ENCODE measurements around the gene RB1. TPM values are rescaled to one million over a fixed set of nuclear protein-coding genes. Genes with fewer than 3 reads are reported as not detected.
A peak's percentile ranks its signal among the peaks of the same experiment; 100 is the strongest.

RB1 gene
- total and polyA plus RNA-seq, 9 of the 15 experiments (the other 6 are each of a cell fraction or from before 2014, with no cell fraction given), result 5.0 to 23.8 (median 17.9) TPM

DNA sequence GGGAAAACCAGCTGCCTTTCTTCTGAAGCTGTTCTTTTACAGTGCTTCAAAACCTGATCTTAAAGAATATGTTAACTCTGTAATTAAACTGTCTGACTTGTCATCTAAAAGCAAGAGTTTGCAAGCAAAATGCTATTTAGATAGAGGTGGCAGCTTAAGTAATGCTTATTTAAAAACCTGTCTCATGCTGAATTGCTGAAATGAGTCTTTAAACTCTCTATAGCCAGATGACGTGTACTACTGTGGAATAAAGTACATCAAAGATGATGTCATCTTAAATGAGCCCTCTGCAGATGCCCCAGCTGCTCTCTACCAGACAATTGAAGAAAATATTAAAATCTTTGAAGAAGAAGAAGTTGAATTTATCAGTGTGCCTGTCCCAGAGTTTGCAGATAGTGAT lies 47.6 kb upstream of the RB1 start:
- 79% methylated on average over 1 of the region's 1 CpG for WGBS (ENCODE audit: insufficient coverage, low coverage, missing lambda C conversion rate)
- in situ Hi-C loops (cut with MboI) (no loop called here), intact Hi-C loops (cut with micrococcal nuclease) (no loop called here)
- no peak overlapping the region for H3K9ac ChIP-seq (ENCODE audit: insufficient read depth in 1 of 2, low read depth in 2 of 2, low read length in 2 of 2)
- no peak overlapping the region for H3K27ac ChIP-seq (ENCODE audit: extremely low read depth, low read depth, low read length)
- no peaks in the 10 kb centered on the region for H3K9me3 ChIP-seq (replicated peaks; ENCODE audit: control insufficient read depth, insufficient read depth, low read depth, low read length)
- DNase-seq (ENCODE audit: extremely low read depth in 1 of 4, low spot score in 3 of 4) (no peak), FAIRE-seq (no peak), ATAC-seq (no peak)
- no peak overlapping the region for H3K4me2 ChIP-seq (ENCODE audit: insufficient read depth, low read length)
- CTCF ChIA-PET (ENCODE audit: low intra/inter-chr PET ratio), result no interaction called here
- TF ChIP-seq, protein P1, sequence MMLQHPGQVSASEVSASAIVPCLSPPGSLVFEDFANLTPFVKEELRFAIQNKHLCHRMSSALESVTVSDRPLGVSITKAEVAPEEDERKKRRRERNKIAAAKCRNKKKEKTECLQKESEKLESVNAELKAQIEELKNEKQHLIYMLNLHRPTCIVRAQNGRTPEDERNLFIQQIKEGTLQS (IDR thresholded peaks at IDR 0.05), result peak; percentile 41; the same call in 1 of the 2 replicates
- TF ChIP-seq, protein P1 (CRISPR knock-in tag; conservative IDR thresholded peaks at IDR 0.05), result no peak
- no peak for TF ChIP-seq GATAD2B (IDR thresholded peaks at IDR 0.05; ENCODE audit: borderline replicate concordance)
- no TSS peak for BruUV-seq (replicated peaks)
- H4K20me1 ChIP-seq (replicated peaks; ENCODE audit: control insufficient read depth, insufficient read depth, low read length), result no peaks in the 10 kb centered on the region
- H3K9me1 ChIP-seq (ENCODE audit: control insufficient read depth, insufficient read depth, low read length), result no peaks in the 10 kb centered on the region
- H3K4me1 ChIP-seq (replicated peaks in 1 of 2; ENCODE audit: control insufficient read depth in 2 of 2, insufficient read depth in 2 of 2, low read length in 2 of 2), result no peaks in the 10 kb centered on the region
- H3K36me3 ChIP-seq (ENCODE audit: control insufficient read depth, insufficient read depth, low read length), result peaks cover 43% of the 10 kb centered on the region
- H3K27me3 ChIP-seq (ENCODE audit: control insufficient read depth in 2 of 2, insufficient read depth in 2 of 2, low read length in 2 of 2), result no peaks in the 10 kb centered on the region
- POLR2A ChIA-PET, result no interaction called here
- no peak overlapping the region for H2AFZ ChIP-seq (ENCODE audit: low read depth, low read length)
- H3K79me2 ChIP-seq (ENCODE audit: control insufficient read depth, insufficient read depth, low read length), result no peaks in the 10 kb centered on the region
- no peak overlapping the region for H3K4me3 ChIP-seq

DNA sequence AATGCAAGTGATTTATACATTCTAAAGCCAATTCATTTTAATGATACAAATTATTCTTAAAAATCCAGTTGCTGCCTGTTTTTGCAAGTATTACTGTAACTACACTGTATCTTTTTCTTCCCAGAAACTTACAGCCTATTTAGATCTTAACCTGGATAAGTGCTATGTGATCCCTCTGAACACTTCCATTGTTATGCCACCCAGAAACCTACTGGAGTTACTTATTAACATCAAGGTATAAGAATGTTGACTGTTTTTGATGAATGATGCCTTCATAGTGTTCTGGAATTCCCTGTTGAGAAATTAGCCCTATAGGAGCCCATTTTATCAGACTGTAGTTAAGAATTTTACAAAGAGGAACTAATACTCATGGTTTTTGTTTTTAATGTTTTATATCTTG lies 45.5 kb upstream of the RB1 start:
- no peaks in the 10 kb centered on the region for H3K4me1 ChIP-seq (replicated peaks in 1 of 2; ENCODE audit: control insufficient read depth in 2 of 2, insufficient read depth in 2 of 2, low read length in 2 of 2)
- no peaks in the 10 kb centered on the region for H3K27me3 ChIP-seq (ENCODE audit: control insufficient read depth in 2 of 2, insufficient read depth in 2 of 2, low read length in 2 of 2)
- no peak overlapping the region for H2AFZ ChIP-seq (ENCODE audit: low read depth, low read length)
- H3K27ac ChIP-seq (ENCODE audit: extremely low read depth, low read depth, low read length), result no peak overlapping the region
- peaks cover 55% of the 10 kb centered on the region for H3K36me3 ChIP-seq (ENCODE audit: control insufficient read depth, insufficient read depth, low read length)
- no peak overlapping the region for H3K4me2 ChIP-seq (ENCODE audit: insufficient read depth, low read length)
- no peaks in the 10 kb centered on the region for H4K20me1 ChIP-seq (replicated peaks; ENCODE audit: control insufficient read depth, insufficient read depth, low read length)
- in situ Hi-C loops (cut with MboI) (no loop called here), intact Hi-C loops (cut with micrococcal nuclease) (no loop called here)
- ChIA-PET CTCF (ENCODE audit: low intra/inter-chr PET ratio) (no interaction called here), POLR2A (no interaction called here)
- ATAC-seq (no peak), DNase-seq (ENCODE audit: extremely low read depth in 1 of 4, low spot score in 3 of 4) (no peak), FAIRE-seq (no peak)
- no peaks in the 10 kb centered on the region for H3K9me3 ChIP-seq (replicated peaks; ENCODE audit: control insufficient read depth, insufficient read depth, low read depth, low read length)
- no peaks in the 10 kb centered on the region for H3K9me1 ChIP-seq (ENCODE audit: control insufficient read depth, insufficient read depth, low read length)
- no TSS peak for BruUV-seq (replicated peaks)
- H3K79me2 ChIP-seq (ENCODE audit: control insufficient read depth, insufficient read depth, low read length), result no peaks in the 10 kb centered on the region
- no peak overlapping the region for H3K9ac ChIP-seq (ENCODE audit: insufficient read depth in 1 of 2, low read depth in 2 of 2, low read length in 2 of 2)
- no peak overlapping the region for H3K4me3 ChIP-seq
- TF ChIP-seq, protein P2, sequence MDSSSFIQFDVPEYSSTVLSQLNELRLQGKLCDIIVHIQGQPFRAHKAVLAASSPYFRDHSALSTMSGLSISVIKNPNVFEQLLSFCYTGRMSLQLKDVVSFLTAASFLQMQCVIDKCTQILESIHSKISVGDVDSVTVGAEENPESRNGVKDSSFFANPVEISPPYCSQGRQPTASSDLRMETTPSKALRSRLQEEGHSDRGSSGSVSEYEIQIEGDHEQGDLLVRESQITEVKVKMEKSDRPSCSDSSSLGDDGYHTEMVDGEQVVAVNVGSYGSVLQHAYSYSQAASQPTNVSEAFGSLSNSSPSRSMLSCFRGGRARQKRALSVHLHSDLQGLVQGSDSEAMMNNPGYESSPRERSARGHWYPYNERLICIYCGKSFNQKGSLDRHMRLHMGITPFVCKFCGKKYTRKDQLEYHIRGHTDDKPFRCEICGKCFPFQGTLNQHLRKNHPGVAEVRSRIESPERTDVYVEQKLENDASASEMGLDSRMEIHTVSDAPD (CRISPR knock-in tag; IDR thresholded peaks at IDR 0.05), result no peak
- TF ChIP-seq TFAM (CRISPR knock-in tag; conservative IDR thresholded peaks at IDR 0.05) (no peak), EZH2 (IDR thresholded peaks at IDR 0.05; ENCODE audit: borderline replicate concordance, low read depth, low read length) (no peak), TAF9B (IDR thresholded peaks at IDR 0.05; ENCODE audit: partially characterized antibody) (no peak)
- TF ChIP-seq, protein P3, sequence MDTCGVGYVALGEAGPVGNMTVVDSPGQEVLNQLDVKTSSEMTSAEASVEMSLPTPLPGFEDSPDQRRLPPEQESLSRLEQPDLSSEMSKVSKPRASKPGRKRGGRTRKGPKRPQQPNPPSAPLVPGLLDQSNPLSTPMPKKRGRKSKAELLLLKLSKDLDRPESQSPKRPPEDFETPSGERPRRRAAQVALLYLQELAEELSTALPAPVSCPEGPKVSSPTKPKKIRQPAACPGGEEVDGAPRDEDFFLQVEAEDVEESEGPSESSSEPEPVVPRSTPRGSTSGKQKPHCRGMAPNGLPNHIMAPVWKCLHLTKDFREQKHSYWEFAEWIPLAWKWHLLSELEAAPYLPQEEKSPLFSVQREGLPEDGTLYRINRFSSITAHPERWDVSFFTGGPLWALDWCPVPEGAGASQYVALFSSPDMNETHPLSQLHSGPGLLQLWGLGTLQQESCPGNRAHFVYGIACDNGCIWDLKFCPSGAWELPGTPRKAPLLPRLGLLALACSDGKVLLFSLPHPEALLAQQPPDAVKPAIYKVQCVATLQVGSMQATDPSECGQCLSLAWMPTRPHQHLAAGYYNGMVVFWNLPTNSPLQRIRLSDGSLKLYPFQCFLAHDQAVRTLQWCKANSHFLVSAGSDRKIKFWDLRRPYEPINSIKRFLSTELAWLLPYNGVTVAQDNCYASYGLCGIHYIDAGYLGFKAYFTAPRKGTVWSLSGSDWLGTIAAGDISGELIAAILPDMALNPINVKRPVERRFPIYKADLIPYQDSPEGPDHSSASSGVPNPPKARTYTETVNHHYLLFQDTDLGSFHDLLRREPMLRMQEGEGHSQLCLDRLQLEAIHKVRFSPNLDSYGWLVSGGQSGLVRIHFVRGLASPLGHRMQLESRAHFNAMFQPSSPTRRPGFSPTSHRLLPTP (IDR thresholded peaks at IDR 0.05; ENCODE audit: borderline replicate concordance, extremely low read depth, insufficient read length), result no peak
- TF ChIP-seq, protein P4, sequence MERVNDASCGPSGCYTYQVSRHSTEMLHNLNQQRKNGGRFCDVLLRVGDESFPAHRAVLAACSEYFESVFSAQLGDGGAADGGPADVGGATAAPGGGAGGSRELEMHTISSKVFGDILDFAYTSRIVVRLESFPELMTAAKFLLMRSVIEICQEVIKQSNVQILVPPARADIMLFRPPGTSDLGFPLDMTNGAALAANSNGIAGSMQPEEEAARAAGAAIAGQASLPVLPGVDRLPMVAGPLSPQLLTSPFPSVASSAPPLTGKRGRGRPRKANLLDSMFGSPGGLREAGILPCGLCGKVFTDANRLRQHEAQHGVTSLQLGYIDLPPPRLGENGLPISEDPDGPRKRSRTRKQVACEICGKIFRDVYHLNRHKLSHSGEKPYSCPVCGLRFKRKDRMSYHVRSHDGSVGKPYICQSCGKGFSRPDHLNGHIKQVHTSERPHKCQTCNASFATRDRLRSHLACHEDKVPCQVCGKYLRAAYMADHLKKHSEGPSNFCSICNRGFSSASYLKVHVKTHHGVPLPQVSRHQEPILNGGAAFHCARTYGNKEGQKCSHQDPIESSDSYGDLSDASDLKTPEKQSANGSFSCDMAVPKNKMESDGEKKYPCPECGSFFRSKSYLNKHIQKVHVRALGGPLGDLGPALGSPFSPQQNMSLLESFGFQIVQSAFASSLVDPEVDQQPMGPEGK (CRISPR knock-in tag; IDR thresholded peaks at IDR 0.05; ENCODE audit: borderline replicate concordance), result no peak

Data from K562 (cell line).